Subcutaneous abdominal adipose tissue (tissue), 5 donors: ENCODE measurements around the gene PGBD2.

Experiments used
- H3K27ac ChIP-seq: one replicate; pipeline ENCODE4 v1.7.0; 2013; ENCODE audit warnings: low read depth, mild to moderate bottlenecking, inconsistent platforms, low read length, moderate library complexity
- H3K27me3 ChIP-seq, 5 donors: one replicate each; pipeline ENCODE4 v1.7.0; 2013; ENCODE audit warnings: low read length in 5 of 5, inconsistent platforms in 1 of 5; ENCODE audit not compliant: control insufficient read depth in 5 of 5, insufficient read depth in 4 of 5
- H3K36me3 ChIP-seq, 5 donors: one replicate each; pipeline ENCODE4 v1.7.0; 2013; ENCODE audit warnings: low read length in 5 of 5; ENCODE audit not compliant: control insufficient read depth in 5 of 5, insufficient read depth in 5 of 5
- H3K4me1 ChIP-seq, 5 donors: one replicate each; pipeline ENCODE4 v1.7.0; 2013; ENCODE audit warnings: low read length in 5 of 5, mild to moderate bottlenecking in 3 of 5, moderate library complexity in 1 of 5; ENCODE audit not compliant: control insufficient read depth in 5 of 5, insufficient read depth in 5 of 5
- H3K4me3 ChIP-seq, 5 donors: one replicate each; pipeline ENCODE4 v1.7.0; 2013; ENCODE audit warnings: low read length in 5 of 5, low read depth in 1 of 5
- H3K9ac ChIP-seq, 5 donors: one replicate each; pipeline ENCODE4 v1.7.0; 2013; ENCODE audit warnings: low read length in 5 of 5, mild to moderate bottlenecking in 4 of 5, moderate library complexity in 3 of 5
- H3K9me3 ChIP-seq, 5 donors: one replicate each; pipeline ENCODE4 v1.7.0; 2013; ENCODE audit warnings: low read length in 5 of 5; ENCODE audit not compliant: control insufficient read depth in 5 of 5
- donor health status: healthy.
- donor health status: healthy.
- donor health status: healthy.
- donor health status: healthy.
- donor health status: healthy.

Gene PGBD2

DNA sequence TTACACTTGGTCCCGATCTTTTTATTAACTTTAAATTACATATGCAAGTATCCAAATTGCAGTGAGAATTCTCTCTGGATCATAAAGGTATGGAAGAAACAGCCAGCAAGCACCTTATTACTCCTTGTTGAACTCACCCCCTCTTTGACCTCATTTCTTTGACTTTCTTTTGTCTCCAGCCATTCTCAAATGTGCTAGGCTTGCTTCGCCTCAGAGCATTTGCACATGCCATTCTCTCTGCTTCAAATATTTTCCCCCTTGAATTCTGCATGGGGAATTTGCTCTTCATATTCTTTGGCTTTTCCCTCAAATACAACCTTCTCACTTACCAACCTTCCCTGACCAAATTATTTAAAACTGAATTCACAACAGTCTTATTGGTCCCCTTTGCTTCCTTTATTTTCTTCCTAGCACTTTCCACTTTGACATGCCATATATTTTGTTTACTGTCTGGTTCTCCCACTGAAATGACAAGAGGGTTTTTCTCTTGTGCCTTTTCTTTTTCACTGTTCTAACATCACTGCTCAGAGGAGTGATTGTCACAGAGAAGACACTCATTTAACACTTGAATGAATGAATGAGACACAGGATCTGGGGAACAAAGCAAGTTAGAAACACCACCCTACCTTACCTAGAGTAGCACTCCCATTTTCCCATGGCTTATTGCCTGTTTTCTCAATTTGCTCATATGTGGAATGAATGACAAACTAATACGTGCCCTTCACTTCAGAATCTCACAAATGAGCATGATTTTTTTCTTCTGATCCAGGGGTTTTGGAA is 1.4 kb upstream of the PGBD2 start:
- no peak overlapping the region for H3K27ac ChIP-seq
- H3K4me1 ChIP-seq = peaks cover 3 to 19% (median 14%) of the 10 kb centered on the region in 5 donors
- H3K36me3 ChIP-seq = no peaks in the 10 kb centered on the region
- no peaks in the 10 kb centered on the region for H3K27me3 ChIP-seq
- no peaks in the 10 kb centered on the region for H3K9me3 ChIP-seq
- no peak overlapping the region for H3K4me3 ChIP-seq
- H3K9ac ChIP-seq = no peak overlapping the region

GRCh38 chr1:248905662-248906008 is 400 bp upstream of the PGBD2 start:
- Histone ChIP-seq H3K4me3 (peak overlapping the region; percentile 81 to 95 (median 87)), H3K36me3 (peaks cover 0 to 2% (median 0%) of the 10 kb centered on the region in 5 donors), H3K9ac (peak overlapping the region; percentile 58 to 82 (median 70)), H3K9me3 (no peaks in the 10 kb centered on the region), H3K27ac (peak overlapping the region; percentile 80), H3K4me1 (peaks cover 3 to 19% (median 14%) of the 10 kb centered on the region in 5 donors), H3K27me3 (no peaks in the 10 kb centered on the region)

DNA sequence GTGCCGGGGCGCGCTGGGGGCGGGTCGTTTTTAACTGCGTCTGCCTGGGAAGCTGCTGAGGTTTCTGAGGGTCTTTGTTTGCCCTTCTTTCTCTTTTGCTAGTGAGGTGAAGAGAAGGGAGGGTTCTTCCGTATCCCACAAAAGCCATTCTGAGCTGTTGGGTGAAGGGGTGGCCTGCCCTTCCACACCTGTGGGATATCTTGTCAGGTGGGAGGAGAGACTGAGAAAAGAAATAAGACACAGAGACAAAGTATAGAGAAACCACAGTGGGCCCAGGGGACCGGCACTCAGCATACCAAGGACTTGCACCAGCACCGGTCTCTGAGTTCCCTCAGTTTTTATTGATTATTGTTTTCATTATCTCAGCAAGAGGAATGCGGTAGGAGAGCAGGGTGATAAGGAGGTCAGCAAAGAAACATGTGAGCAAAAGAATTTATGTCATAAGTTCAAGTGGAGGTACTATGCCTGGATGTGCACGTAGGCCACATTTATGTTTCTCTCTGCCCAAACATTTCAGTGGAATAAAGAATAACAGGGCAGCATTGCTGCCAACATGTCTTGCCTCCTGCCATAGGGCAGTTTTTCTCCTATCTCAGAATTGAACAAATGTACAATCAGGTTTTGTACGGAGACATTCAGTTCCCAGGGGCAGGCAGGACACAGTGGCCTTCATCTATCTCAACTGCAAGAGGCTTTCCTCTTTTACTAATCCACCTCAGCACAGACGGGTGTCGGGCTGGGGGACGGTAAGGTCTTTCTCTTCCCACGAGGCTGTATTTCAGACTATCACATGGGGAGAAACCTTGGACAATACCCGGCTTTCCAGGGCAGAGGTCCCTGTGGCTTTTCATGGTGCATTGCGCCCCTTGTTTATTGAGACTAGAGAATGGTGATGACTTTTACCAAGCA is 972 bp downstream of the PGBD2 start:
- Histone ChIP-seq H3K27ac (peak overlapping the region; percentile 67), H3K36me3 (peaks cover 0 to 2% (median 0%) of the 10 kb centered on the region in 5 donors), H3K9ac (peak overlapping the region in 4 of 5 donors; percentile 65 to 80 (median 73)), H3K4me1 (peaks cover 3 to 19% (median 14%) of the 10 kb centered on the region in 5 donors), H3K4me3 (peak overlapping the region; percentile 70 to 90 (median 76)), H3K9me3 (no peaks in the 10 kb centered on the region), H3K27me3 (no peaks in the 10 kb centered on the region)

- Histone ChIP-seq H3K4me3 (no peak overlapping the region), H3K36me3 (peaks cover 4 to 22% (median 19%) of the 10 kb centered on the region in 5 donors), H3K9ac (no peak overlapping the region), H3K27me3 (no peaks in the 10 kb centered on the region), H3K27ac (no peak overlapping the region), H3K4me1 (peaks cover 3 to 15% (median 9%) of the 10 kb centered on the region in 5 donors), H3K9me3 (no peaks in the 10 kb centered on the region)
These were observed 4.7 kb downstream of the PGBD2 start for GRCh38 chr1:248910761-248911160.

GRCh38 chr1:248913933-248914332 is 7.9 kb downstream of the PGBD2 start:
- Histone ChIP-seq H3K27ac (no peak overlapping the region), H3K4me1 (no peaks in the 10 kb centered on the region), H3K4me3 (no peak overlapping the region), H3K36me3 (peaks cover 12 to 44% (median 41%) of the 10 kb centered on the region in 5 donors), H3K9ac (no peak overlapping the region), H3K9me3 (no peaks in the 10 kb centered on the region), H3K27me3 (no peaks in the 10 kb centered on the region)

DNA sequence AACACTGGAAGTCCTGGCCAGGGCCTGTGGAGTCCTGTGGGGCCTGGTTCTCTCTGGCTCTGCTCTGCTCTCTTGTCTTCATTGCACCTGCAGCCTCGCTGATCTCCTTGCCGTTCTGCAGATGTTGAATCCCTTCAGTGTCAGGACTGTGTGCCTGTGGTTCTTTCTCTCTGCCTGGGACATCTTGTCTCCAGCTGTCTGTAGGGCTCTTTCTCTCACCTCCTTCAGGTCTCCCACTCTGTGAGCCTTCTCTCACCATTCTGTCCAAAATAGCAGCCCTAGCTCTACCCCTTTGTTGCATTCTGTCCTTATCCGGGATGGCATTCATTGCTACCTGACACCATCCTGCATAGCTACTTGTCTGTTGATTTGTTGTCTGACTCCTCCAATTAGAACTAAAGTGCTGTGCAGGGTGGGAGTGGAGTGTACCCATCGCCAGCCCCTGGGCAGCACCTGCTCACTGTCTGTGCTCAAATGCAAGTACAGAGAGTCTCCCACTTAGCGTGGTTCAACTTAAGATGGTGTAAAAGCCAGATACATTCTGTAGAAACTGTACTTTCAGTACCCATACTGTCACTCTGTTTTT is 8.9 kb downstream of the PGBD2 start:
- no peak overlapping the region for H3K9ac ChIP-seq
- H3K9me3 ChIP-seq = no peaks in the 10 kb centered on the region
- peaks cover 17 to 44% (median 41%) of the 10 kb centered on the region in 5 donors for H3K36me3 ChIP-seq
- H3K27me3 ChIP-seq = no peaks in the 10 kb centered on the region
- no peak overlapping the region for H3K27ac ChIP-seq
- no peak overlapping the region for H3K4me3 ChIP-seq
- no peaks in the 10 kb centered on the region for H3K4me1 ChIP-seq

DNA sequence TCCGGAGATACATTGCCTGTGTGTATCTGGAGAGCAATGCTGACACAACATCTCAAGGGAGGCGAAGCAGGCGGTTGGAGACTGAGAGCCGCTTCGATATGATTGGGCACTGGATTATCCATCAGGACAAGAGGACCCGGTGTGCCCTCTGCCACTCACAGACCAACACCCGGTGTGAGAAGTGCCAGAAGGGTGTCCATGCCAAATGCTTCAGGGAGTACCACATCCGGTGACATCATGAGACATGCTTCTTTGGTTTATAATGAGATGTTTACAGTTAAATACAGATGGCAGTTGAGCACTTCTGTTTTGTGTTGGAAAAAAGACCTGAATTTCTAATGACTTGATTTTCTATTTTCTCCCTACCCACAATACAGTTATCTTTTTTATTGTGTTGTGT is 12.1 kb downstream of the PGBD2 start:
- H3K27ac ChIP-seq = no peak overlapping the region
- no peaks in the 10 kb centered on the region for H3K27me3 ChIP-seq
- no peak overlapping the region for H3K9ac ChIP-seq
- no peaks in the 10 kb centered on the region for H3K4me1 ChIP-seq
- no peaks in the 10 kb centered on the region for H3K9me3 ChIP-seq
- peaks cover 17 to 42% (median 41%) of the 10 kb centered on the region in 5 donors for H3K36me3 ChIP-seq
- H3K4me3 ChIP-seq = no peak overlapping the region

DNA sequence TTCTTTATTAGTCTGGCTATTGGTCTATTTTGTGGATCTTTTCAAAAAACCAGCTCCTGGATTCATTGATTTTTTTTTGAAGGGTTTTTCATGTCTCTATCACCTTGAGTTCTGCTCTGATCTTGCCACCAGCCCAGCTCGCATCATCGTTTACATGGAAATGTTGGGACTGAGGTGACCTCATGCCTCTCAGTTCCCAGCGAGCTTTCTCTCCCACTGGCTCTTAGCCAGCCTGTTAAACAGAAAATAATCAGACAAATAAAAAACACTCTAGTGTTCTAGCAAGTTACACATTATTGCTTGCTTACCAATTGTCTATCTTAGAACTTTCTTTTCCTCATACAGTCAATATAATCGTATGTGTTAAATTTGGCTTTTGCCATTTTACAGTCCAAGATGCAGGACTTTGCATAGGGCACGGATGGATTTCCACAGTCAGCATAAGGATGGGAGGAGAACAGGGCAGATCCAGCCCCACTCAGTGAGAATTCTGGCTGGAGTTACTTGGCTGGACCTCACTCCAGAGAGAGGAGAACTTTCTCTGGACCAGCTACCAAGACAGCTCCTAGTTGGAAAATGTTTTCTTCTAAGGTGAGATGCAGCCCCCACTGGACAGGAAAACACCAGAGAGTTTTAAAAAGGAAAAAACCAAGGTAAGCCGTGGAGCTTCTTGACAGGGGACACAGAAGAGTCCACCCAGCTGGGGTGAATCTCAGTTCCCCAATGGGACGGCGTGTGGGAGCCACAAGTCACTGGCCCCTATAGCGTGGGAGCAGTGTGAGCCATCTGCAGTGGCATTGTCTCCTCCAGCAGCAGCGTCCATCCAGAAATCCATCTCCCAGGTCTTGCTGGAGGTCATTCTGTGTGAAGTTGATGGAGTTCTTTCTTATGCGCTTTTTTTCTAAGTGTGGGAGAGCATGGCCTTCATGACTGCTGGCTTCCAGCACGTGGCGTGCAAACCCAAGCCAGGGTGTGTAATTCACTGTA is 17.6 kb downstream of the PGBD2 start:
- no peaks in the 10 kb centered on the region for H3K9me3 ChIP-seq
- H3K27me3 ChIP-seq = no peaks in the 10 kb centered on the region
- no peak overlapping the region for H3K4me3 ChIP-seq
- peaks cover 0 to 7% (median under 1%) of the 10 kb centered on the region in 5 donors for H3K36me3 ChIP-seq
- peaks cover 2 to 16% (median 13%) of the 10 kb centered on the region in 5 donors for H3K4me1 ChIP-seq
- no peak overlapping the region for H3K9ac ChIP-seq
- no peak overlapping the region for H3K27ac ChIP-seq
